NB4 (cell line): ENCODE results near the gene FRAS1.

Experiments
- CTCF ChIP-seq: IDR thresholded peaks from one replicate; pipeline ENCODE4 v1.5.1; 2012; ENCODE audit warnings: low read depth, low read length
- MAX ChIP-seq: IDR thresholded peaks from 2 replicates; pipeline ENCODE4 v1.6.1; 2011; ENCODE audit warnings: low read depth, low read length
- POLR2A ChIP-seq: IDR thresholded peaks from 2 replicates; pipeline ENCODE4 v1.6.1; 2011; ENCODE audit warnings: mild to moderate bottlenecking; ENCODE audit not compliant: insufficient read length; ENCODE audit errors: extremely low read depth

GRCh38 chr4:78311306-78311705, 254.2 kb downstream of the FRAS1 start:
- no peak for TF ChIP-seq CTCF
- TF ChIP-seq POLR2A = no peak
- TF ChIP-seq MAX = no peak
